DOHH2 (cell line): Measurements from ENCODE around the gene ZSCAN21.

ENCODE experiments used
- H3F3A ChIP-seq: fragments of 200-600 bp; sonication (generic), shearing (Covaris generic); 2 replicates; pipeline ENCODE4 v1.6.0; 2016; ENCODE audit warnings: antibody characterized with exemption, mild to moderate bottlenecking; ENCODE audit not compliant: control insufficient read depth, insufficient read depth
- H3K27ac ChIP-seq: fragments of 200-600 bp; sonication (generic); 2 replicates; pipeline ENCODE4 v1.5.1; 2014; ENCODE audit warnings: low read depth, mild to moderate bottlenecking, low read length, moderate library complexity
- H3K27me3 ChIP-seq: fragments of 200-600 bp; sonication (generic); 2 replicates; pipeline ENCODE4 v1.6.1; 2014; ENCODE audit warnings: mild to moderate bottlenecking, low read length, mixed read lengths; ENCODE audit not compliant: control insufficient read depth
- H3K36me3 ChIP-seq: fragments of 200-600 bp; sonication (generic); 2 replicates; pipeline ENCODE4 v1.6.1; 2014; ENCODE audit warnings: mild to moderate bottlenecking, low read length, moderate library complexity, mixed read lengths; ENCODE audit not compliant: control insufficient read depth
- H3K4me1 ChIP-seq: fragments of 200-600 bp; sonication (generic); 2 replicates; pipeline ENCODE4 v1.6.1; 2014; ENCODE audit warnings: mild to moderate bottlenecking, low read length, mixed read lengths; ENCODE audit not compliant: control insufficient read depth
- H3K4me2 ChIP-seq: fragments of 200-600 bp; sonication (generic); 2 replicates; pipeline ENCODE4 v1.6.0; 2014; ENCODE audit warnings: mild to moderate bottlenecking, low read length, moderate library complexity
- H3K4me3 ChIP-seq: fragments of 200-600 bp; sonication (generic); 2 replicates; pipeline ENCODE4 v1.5.1; 2014; ENCODE audit warnings: mild to moderate bottlenecking, low read length, mixed read lengths
- H3K79me2 ChIP-seq: fragments of 200-600 bp; sonication (generic); 2 replicates; pipeline ENCODE4 v1.6.1; 2014; ENCODE audit warnings: mild to moderate bottlenecking, low read length, mixed read lengths; ENCODE audit not compliant: control insufficient read depth
- H3K9me2 ChIP-seq: fragments of 200-600 bp; sonication (generic); replicated peaks from 2 replicates; pipeline ENCODE4 v1.6.1; 2014; ENCODE audit warnings: mild to moderate bottlenecking, low read length, mixed read lengths; ENCODE audit not compliant: control insufficient read depth
- H3K9me3 ChIP-seq: fragments of 200-600 bp; sonication (generic); 2 replicates; pipeline ENCODE4 v1.6.1; 2014; ENCODE audit warnings: antibody characterized with exemption, low read length, mixed read lengths; ENCODE audit not compliant: control insufficient read depth, insufficient read depth
- H4K20me1 ChIP-seq: fragments of 200-600 bp; sonication (generic); 2 replicates; pipeline ENCODE4 v1.6.0; 2014; ENCODE audit warnings: low read depth, mild to moderate bottlenecking, antibody characterized with exemption, low read length, moderate library complexity; ENCODE audit not compliant: control insufficient read depth, insufficient read depth
- EZH2phosphoT487 ChIP-seq: fragments of 200-600 bp; sonication (generic); IDR thresholded peaks from 2 replicates; pipeline ENCODE4 v1.6.1; 2017; ENCODE audit warnings: borderline replicate concordance, mild to moderate bottlenecking, antibody characterized with exemption, low read length, moderate library complexity, mixed read lengths
- TF ChIP-seq, protein P1 (sequence below): fragments of 200-600 bp; sonication (generic); IDR thresholded peaks from one replicate; pipeline ENCODE4 v1.5.1; 2014; ENCODE audit warnings: antibody characterized with exemption, mild to moderate bottlenecking, low read depth, low read length; ENCODE audit not compliant: poor library complexity, severe bottlenecking

The ZSCAN21 gene

DNA sequence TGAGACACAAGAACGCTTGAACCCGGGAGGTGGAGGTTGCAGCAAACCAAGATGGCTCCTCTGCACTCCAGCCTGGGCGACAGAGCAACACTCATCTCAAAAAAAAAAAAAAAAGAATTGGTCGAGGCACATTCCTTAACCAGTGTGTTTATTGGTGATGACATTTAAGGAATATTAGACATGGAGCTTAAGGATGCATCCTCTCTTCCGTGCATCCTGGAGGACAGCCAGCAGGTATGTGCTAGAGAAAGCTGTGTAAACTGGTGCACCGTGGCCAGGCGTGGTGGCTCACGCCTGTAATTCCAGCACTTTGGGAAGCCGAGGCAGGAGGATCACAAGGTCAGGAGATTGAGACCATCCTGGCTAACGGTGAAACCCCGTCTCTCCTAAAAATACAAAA lies 22.4 kb upstream of the ZSCAN21 start:
- Histone ChIP-seq H3K79me2 (peaks cover 7% of the 10 kb centered on the region), H3K36me3 (peaks cover 82% of the 10 kb centered on the region), H3K4me3 (no peak overlapping the region), H4K20me1 (no peaks in the 10 kb centered on the region), H3K4me2 (no peak overlapping the region), H3F3A (peaks cover 5% of the 10 kb centered on the region), H3K4me1 (no peaks in the 10 kb centered on the region), H3K9me3 (no peaks in the 10 kb centered on the region), H3K9me2 (no peaks in the 10 kb centered on the region), H3K27me3 (no peaks in the 10 kb centered on the region), H3K27ac (no peak overlapping the region)
- no peak for TF ChIP-seq EZH2phosphoT487
- TF ChIP-seq, protein P1, sequence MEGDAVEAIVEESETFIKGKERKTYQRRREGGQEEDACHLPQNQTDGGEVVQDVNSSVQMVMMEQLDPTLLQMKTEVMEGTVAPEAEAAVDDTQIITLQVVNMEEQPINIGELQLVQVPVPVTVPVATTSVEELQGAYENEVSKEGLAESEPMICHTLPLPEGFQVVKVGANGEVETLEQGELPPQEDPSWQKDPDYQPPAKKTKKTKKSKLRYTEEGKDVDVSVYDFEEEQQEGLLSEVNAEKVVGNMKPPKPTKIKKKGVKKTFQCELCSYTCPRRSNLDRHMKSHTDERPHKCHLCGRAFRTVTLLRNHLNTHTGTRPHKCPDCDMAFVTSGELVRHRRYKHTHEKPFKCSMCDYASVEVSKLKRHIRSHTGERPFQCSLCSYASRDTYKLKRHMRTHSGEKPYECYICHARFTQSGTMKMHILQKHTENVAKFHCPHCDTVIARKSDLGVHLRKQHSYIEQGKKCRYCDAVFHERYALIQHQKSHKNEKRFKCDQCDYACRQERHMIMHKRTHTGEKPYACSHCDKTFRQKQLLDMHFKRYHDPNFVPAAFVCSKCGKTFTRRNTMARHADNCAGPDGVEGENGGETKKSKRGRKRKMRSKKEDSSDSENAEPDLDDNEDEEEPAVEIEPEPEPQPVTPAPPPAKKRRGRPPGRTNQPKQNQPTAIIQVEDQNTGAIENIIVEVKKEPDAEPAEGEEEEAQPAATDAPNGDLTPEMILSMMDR: no peak

DNA sequence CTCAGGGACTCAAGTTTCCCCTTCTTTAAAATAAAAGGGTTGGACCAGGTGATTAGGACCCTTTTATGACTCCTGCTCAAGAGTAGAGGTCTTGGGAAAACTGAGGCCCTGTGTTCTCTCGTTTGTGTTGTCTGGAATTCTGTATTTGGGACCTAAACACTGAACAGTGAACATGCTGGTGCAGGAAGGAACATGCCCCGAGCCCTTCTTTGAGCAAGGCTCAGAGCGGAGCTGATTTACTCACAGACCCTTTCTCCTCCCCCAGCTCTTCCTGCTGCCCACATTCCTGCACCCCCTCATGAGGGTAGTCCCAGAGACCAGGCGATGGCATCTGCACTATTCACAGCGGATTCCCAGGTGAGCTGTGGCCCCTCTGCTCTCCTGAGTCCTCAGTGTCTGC lies 20.0 kb upstream of the ZSCAN21 start:
- H3K4me3 ChIP-seq: no peak overlapping the region
- peaks cover 77% of the 10 kb centered on the region for H3K36me3 ChIP-seq
- no peaks in the 10 kb centered on the region for H3K9me3 ChIP-seq
- H4K20me1 ChIP-seq: no peaks in the 10 kb centered on the region
- H3K27me3 ChIP-seq: no peaks in the 10 kb centered on the region
- H3K4me1 ChIP-seq: no peaks in the 10 kb centered on the region
- no peak for TF ChIP-seq EZH2phosphoT487
- TF ChIP-seq, protein P1: no peak
- H3K27ac ChIP-seq: no peak overlapping the region
- H3K79me2 ChIP-seq: no peaks in the 10 kb centered on the region
- H3F3A ChIP-seq: peaks cover 5% of the 10 kb centered on the region
- H3K4me2 ChIP-seq: no peak overlapping the region
- H3K9me2 ChIP-seq: no peaks in the 10 kb centered on the region

DNA sequence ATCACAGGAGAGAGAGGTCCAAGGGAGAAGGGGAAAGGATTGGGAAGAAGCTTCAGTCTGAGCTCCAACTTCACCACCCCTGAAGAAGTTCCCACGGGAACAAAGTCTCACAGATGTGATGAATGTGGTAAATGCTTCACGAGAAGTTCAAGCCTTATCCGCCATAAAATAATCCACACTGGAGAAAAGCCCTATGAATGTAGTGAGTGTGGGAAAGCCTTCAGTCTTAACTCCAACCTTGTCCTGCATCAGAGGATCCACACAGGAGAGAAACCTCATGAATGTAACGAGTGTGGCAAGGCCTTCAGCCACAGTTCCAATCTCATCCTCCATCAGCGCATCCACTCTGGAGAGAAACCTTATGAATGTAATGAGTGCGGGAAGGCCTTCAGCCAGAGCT lies 16.0 kb upstream of the ZSCAN21 start:
- Histone ChIP-seq H4K20me1 (no peaks in the 10 kb centered on the region), H3K4me1 (no peaks in the 10 kb centered on the region), H3F3A (no peaks in the 10 kb centered on the region), H3K36me3 (peaks cover 76% of the 10 kb centered on the region), H3K9me2 (no peaks in the 10 kb centered on the region), H3K9me3 (no peaks in the 10 kb centered on the region), H3K4me2 (no peak overlapping the region), H3K27me3 (no peaks in the 10 kb centered on the region), H3K79me2 (no peaks in the 10 kb centered on the region), H3K4me3 (no peak overlapping the region), H3K27ac (no peak overlapping the region)
- TF ChIP-seq, protein P1: no peak
- no peak for TF ChIP-seq EZH2phosphoT487
